Epidermal melanocyte (primary cell): Measurements from ENCODE around the gene DNAI4.
"Not testable (repeated sequence)": the region's sequence is repeated elsewhere in the genome, so short reads cannot be mapped to it uniquely, and the experiment has no call there.

Experiments
- DNase-seq: peaks from one replicate; pipeline ENCODE4 v3.0.0; 2011; ENCODE audit warnings: low spot score; ENCODE audit not compliant: insufficient read length

DNAI4 gene

DNA sequence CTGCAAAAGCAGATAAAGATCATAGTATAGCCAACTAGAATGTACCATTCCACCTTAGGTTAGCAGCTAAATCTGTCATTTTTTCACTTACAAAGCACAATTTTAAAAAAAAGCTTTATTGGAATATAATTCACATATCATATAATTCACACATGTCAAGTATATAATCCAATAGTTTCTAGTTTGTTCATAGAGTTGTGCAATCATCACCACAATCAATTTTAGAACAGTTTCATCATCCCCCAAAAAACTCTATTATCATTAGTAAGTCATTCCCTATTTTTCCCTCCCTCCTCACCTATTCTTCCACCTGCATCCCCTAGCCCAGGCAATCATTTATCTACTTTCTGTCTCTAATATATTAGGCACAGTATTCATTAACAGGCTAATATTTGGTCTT, 91.5 kb downstream of the DNAI4 start:
- DNase-seq: no peak

DNA sequence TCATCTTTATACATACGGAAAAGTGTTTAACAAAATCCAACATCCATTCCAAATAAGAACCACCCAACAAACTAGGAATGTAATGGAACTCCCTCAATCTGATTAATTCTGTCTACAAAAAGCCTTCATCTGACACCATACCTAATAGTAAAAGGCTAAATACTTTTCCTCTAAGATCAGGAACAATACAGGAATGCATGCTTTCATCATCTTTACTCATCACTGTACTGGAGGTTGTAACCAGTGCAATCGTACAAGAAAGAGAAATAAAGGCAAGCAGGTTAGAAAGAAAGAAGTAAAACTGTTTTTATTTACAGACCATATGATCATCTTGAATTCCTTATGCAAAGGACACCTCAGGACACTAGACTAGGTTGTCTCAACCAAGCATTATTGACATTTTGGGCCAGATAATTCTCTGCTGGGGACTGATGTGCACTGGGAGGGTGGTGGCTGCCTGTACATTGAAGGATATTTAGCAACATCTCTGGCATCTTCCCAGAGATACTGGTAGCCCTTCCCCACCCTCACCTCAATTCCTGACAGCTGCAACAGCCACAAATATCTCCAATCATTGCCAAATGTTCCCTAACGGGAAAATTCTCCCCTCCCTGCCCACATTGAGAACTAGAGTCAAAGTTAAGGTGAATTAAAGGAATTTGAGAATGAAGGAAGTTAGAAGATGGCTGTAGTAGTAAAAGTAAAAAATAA, 93.0 kb downstream of the DNAI4 start:
- no peak for DNase-seq

DNA sequence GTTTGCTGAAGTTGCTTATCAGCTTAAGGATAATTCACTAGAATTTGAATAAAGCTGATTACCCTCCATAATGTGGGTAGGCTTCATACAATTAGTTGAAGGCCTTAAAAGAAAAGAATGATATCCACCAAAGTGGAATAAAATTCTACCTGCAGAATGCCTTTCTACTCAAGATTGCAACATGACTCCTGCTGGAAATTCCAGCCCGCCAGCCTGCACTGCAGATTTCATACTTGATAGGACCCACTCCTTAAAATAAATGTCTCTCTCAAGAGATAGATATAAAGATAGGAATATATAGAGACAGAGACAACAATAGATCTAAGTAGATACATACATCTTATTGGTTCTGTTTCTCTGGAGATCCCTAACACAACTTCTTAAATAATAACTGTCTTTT, 99.9 kb downstream of the DNAI4 start:
- no peak for DNase-seq

DNA sequence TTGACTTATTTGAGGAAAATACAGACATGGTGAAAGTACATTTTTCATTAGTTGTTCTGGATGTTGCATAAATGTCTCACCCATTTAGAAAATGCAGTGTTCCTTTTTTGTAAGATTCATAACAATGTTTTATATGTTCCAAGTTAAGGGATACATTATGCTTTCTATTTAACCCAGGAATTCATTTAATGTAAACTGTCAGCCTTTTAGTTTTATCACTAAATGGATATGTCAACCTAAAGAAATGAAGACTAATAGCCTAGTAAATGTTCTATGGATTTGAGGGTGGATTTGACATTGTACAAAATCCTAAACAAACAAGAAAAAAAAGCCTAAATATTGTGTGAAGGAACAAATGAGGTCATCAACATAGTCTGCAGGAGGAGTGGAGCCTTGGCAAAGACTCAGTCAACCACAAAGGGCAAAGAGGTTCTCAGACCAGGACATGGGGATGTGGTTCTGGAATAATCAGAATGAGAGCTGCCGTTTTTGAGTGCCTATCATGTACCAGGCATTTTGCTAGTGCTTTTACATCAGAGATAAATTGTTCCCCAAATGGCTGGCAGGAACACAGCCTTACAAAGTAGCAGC, 114.8 kb downstream of the DNAI4 start:
- DNase-seq: no peak

DNA sequence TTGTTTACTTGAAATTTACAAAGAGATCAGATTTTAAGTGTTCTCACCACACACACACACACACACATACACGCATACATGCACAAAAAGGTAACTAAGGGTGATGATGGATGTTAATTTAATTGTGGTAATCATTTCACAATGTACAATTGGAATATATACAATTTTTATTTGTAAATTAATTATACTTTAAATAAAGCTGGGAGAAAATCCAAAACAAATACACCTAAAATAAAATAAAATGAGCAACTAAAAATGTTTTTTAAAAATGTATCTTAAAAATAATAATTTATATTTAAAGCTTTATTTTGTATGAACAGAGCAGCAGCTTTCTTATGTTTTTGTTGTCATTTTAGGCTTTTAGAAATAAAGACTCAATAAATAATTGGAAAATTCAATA, 115.4 kb downstream of the DNAI4 start:
- DNase-seq: no peak

DNA sequence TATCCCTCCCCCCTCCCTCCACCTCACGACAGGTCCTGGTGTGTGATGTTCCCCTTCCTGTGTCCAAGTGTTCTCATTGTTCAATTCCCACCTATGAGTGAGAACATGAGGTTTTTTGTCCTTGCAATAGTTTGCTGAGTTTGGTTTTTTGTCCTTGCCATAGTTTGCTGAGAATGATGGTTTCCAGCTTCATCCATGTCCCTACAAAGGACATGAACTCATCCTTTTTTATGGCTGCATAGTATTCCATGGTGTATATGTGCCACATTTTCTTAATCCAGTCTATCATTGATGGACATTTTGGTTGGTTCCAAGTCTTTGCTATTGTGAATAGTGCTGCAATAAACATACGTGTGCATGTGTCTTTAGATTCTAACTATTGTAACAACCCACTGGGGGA, 128.8 kb downstream of the DNAI4 start:
- DNase-seq: not testable (repeated sequence)

DNA sequence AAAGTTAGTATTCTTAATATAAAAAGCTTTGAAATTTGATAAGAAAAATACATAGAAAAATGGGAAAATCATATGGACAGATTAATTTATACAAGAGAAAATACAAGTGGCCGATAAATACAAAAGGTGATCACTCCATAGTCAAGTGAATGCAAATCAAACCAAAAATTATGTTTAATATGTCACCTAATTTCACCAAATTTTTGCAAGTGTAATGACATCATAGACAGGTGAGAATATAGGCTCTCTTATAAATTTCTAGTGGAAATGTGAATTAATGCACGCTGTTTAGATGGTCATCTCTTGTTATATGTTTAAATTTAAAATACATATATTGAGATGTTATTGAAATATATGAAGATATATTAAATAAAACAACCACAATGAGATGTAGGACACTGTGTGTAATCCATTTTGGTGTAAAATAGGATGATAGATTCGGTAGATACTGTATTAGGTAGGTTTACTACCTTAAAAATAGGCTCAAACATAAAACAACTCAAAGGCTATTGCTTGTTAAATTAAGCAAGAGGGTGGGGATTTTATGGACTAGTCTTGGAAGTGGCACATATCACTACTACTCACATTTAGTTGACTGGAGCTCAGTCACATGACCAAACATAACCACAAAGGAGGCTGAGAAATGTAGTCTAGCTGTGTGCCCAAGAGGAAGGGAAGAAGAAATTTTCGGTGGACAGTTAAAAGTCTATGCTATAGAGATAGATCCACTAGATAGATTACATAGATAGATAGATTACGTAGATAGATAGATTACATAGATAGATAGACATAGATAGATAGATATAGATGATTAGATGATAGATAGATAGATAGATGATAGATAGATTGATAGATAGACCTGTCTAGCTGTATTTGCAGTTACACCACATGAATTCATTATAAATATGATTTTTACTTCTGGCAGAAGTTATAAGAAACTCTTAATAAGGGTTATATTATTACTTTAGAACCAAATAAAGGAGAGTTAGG, 132.7 kb downstream of the DNAI4 start:
- no peak for DNase-seq

DNA sequence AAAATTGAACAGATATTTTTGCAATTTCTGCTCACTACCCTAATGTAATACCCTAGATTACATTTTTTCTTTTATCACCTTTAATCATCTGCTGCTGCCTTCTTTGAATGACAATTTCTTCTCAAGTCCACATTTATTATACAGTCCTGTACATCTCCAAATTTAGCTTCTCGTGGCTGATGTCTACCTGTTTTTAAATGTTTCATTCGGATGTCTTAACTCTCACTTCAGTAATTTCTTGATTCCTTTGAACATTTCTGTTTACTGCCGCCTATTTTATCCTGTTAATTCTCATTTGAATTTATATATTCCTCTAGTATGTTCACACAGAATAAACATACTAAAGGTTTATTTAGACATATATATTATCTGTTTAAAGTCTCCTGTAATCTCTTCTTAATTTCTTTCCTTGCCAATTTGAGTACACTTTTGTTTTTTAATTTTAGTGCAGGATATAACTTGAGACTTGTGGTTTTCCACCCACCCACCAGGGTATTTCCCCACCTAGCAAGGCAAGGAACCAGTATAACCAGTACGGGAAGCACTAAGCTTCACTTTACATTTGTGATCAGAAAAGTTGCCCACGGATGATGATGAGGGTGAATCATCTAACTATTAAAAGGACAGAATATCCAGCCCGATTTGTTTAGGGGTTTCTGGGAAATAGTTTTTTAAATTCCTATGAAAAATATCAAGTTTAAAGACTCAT, 136.3 kb downstream of the DNAI4 start:
- DNase-seq: no peak

DNA sequence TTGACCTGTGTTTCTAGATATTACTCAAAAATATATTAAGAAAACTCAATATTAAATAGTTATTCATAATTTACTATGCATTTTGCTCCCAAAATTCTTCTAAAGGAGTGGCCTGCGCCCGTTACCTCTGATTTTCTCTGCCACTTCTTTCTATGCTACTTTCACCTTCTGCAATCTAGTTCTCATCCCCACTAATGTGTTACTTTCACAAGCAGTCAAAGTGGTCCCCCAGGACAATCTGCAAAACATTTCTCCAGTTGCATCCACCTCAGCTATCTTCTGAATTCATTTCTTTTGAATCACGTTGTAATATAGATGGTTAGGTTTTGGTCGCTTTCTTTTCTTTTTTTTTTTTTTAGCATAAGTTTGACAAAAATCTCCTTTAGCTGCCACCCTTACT, 137.0 kb downstream of the DNAI4 start:
- DNase-seq: no peak

DNA sequence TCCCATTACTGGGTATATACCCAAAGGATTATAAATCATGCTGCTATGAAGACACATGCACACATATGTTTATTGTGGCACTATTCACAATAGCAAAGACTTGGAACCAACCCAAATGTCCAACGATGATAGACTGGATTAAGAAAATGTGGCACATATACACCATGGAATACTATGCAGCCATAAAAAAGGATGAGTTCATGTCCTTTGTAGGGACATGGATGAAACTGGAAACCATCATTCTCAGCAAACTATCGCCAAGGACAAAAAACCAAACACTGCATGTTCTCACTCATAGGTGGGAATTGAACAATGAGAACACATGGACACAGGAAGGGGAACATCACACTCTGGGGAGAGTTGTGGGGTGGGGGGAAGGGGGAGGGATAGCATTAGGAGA, 138.9 kb downstream of the DNAI4 start:
- not testable (repeated sequence) for DNase-seq

DNA sequence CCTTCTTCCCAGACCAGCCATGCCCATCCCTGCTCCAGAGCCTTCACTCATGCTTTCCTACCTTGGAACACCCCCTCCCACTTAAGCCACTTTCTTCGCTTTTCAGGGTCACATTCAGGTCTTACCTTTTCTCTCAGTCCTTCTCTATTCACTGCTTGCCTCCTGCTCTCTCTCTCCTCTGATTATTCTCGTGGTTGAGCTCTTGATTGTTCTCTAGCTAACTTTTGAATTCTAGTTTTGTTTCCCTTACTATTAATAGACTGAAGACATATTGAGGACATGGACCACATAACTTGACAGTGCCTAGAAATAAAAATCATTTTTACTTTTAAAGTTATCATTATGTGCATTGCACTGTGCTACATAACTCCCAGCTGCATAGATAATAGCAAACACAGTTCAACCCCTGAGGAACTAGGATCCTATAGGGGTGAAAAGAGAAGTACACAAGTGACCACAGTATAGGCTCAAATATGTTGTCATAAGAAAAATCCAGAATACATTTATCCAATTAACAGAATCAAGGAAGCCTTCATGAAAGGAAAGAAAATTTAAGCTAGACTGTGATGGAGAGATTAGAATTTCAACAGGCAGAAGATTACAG, 145.1 kb downstream of the DNAI4 start:
- DNase-seq: no peak

DNA sequence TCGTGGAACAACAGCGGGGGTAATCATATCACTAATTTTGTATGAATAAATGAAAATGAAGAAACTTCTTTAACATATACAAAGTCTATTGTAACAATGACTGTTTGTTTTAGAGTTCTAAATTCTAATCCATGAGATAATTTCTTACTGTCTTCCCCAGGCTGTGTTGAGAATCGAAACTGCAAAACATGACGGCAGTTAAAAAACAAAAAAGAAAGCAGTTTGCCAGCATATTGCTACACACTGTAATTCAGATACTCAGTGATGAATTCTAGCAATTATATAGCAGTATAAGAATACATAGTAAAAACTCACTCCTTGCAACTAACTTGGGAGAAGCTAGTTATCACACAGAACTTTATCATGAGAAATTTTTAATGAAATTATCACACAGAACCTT, 145.7 kb downstream of the DNAI4 start:
- no peak for DNase-seq

DNA sequence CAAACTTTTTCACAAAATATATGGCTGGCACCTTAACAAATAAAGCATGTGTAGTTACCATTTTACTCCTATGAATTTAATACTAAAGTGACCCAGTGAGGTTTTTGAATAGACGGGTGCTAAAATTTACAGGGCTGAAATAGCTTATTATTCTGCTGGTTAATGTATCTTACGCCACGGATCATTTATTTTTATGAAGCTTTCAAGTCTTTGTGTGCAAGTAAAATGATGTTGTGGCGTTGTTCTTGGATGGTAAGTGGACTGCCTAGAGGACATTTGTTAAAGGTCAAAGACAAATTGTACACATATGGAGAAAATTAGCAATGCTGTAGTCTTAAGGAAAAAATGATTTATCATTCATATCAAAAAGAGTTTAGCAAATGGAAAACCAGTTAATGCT, 146.4 kb downstream of the DNAI4 start:
- DNase-seq: no peak

DNA sequence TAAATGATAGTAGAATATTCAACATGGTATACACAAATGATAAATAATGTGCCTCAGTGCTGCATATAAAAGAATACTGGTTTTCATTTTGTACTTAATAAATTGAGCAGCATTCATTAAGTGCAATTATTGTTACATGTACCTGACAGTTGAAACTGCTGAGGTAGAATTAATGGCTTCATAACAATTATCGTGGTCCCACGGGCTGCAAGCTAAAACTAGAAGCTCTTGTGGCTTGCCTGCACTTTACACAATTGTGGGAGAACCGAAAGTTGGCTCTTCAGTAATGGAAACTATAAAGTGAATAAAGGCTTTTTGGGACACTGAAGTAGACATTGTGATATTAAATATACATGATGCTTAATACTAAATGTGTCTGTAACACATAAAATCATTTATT, 146.8 kb downstream of the DNAI4 start:
- DNase-seq: no peak

DNA sequence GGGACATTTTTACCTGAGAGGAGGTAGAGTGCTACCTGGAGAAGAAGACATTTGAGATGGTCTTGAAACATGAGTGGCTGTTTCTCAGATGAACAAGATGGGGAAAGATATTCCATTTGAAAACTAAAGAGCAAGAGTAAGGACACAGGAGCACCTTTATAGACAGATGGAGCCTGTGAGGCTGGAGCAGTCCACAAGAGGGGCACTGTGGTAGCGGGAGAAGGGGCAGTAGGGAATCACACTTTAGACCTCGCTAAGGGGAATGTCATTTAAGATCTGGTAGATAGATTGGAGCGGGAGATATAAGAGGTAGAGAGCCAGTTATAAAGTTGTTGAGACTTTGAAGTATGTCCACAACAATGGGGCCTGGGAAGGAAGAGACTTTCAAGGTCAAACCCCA, 149.0 kb downstream of the DNAI4 start:
- no peak for DNase-seq

DNA sequence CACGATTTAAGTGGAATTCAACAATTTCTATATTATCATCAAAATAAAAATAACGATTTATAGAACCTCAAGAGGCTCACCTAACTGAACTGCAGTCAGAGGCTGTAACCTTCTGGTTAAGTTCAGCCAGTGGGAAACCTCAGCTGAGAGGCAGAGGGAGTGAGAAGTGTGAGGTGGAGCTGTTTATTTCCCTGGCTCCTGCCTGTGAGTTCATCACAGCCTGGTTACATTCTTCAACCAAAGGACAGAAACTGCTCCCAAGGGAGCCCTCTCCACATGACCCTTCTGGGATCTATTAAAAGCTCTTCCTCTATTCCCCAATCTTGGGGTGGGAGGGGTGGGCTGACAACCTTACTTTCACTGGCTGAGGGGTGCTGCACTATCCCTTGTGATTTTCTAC, 150.2 kb downstream of the DNAI4 start:
- DNase-seq: no peak

DNA sequence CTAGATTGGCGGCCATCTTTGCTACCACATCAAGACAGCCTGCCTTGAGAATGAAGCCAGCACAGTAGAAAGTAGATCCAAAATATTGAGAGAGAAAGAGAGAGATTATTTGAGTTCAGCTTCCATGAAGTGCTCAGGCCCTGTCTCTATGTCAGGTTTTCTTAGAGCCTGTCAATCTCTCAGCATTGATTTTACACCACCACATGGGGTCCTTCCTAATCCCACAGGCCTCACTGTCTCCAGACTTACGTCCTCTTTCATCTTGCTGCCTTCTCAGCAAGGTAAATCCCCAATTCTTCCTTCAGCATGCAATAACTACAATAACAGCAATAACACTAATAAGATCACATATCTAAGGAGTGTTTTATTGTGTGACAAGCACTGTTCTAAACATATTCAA, 151.4 kb downstream of the DNAI4 start:
- no peak for DNase-seq

DNA sequence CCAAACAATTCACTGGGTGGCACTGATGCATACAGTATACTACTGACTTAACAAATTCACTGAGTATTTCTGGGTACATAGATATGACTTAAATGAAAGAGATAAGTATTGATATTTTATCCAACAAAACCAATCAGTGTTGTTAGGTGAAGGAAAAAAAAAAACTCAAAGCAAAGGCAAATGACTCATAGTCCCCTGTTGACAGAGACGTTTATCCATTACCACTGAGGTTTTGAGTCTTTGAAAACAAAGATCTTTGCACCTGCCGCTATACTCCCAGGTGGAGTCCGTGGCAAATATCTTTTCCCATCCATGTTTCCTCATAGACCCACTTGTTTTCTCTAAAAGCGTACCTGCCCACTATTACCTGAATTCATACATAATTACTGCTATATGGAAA, 154.0 kb downstream of the DNAI4 start:
- DNase-seq: no peak

DNA sequence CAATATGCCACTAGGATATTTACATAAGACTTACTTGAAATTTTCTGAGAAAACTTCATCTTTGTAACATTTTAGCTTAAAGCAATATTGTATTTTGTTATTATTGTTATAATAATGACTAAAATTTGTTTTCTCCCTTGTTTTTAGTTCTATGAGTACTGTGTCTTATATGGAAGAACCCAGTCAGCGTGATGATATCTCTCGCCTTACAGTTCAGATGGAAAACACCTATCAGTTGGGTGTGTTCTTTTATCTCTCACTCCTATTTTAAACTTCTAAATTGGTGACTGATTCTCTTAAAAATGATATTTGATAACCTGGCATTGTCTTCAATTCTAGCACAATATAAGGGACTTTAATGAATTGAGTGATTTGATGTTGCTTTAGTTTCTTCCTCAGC, 154.4 kb downstream of the DNAI4 start:
- no peak for DNase-seq

DNA sequence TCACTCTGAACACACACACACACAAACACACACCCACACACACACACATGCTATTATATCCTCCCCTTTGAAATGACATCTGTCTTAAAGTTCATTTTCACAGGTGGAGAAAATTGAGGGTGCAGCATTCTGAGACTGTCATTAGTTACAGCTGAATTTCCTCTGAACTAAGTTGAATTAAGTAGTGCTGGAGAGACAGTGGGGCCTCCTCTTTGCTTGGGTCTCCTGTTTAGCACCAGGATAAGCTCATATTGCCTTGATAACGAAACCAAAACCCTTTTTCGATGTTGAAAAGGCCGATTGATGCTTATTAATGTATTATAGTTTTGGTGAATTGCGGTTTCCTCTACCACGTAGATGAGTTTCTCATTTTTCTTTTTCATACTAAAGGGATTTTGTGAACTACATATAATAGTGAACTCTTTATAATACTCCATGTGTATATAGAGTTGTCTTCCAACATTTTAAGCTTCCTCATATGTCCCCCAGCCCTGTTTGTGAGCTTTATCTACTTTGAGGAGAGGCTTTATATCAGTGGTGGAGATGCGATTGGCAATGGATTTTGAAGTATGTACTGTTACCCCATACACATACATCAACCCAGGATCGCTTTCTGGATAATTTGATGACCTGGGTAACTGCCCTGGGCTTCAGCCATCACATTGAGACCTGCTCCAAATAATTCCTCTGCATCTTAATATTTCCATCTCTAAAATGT, 155.0 kb downstream of the DNAI4 start:
- no peak for DNase-seq

DNA sequence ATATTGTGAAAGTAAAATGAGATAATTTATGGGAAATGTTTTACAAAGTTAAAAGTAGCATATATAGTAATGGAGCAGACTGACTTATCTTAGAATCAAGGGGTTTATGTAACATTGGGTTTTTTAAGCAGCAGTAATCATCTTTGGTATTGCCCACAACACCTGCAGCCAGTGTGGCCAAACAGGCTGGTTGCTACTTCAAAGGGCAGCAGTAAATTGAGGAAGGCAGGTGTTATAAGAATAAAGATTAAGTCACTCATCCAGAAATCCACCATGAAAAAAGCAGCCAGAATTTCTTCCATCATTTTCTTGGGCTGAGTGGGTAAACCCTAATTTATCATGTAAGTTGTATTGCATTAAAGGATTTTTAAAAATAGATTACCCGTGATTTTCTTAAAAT, 155.7 kb downstream of the DNAI4 start:
- no peak for DNase-seq
